ENCODE data around the gene GLRA3.

The GLRA3 gene

DNA sequence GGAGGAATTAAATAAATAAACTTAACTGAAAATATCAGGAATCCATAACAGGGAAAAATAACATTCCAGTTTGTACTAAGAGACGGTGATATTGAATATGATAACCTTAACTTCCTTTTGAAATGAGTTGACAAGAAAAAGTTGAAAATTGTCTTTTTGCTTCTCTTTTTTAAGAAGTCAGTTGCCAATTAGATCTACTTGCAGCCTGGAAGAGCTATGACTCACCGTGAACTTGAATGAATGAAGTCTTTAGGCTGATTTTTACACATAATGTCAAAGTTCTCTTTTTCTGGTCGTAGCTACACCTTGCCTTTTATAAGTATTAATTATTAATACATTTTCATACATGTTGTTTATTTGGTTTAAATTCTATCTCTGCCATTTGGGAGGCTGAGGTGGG lies 212.4 kb downstream of the GLRA3 start:
- H3K4me3 ChIP-seq (ENCODE audit: low read length) = no peak overlapping the region
- TF ChIP-seq, protein P1, sequence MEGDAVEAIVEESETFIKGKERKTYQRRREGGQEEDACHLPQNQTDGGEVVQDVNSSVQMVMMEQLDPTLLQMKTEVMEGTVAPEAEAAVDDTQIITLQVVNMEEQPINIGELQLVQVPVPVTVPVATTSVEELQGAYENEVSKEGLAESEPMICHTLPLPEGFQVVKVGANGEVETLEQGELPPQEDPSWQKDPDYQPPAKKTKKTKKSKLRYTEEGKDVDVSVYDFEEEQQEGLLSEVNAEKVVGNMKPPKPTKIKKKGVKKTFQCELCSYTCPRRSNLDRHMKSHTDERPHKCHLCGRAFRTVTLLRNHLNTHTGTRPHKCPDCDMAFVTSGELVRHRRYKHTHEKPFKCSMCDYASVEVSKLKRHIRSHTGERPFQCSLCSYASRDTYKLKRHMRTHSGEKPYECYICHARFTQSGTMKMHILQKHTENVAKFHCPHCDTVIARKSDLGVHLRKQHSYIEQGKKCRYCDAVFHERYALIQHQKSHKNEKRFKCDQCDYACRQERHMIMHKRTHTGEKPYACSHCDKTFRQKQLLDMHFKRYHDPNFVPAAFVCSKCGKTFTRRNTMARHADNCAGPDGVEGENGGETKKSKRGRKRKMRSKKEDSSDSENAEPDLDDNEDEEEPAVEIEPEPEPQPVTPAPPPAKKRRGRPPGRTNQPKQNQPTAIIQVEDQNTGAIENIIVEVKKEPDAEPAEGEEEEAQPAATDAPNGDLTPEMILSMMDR (IDR thresholded peaks at IDR 0.05; ENCODE audit: insufficient read depth, low read depth, low read length, missing control alignments) = no peak
- DNase-seq (ENCODE audit: low read depth) = no peak

DNA sequence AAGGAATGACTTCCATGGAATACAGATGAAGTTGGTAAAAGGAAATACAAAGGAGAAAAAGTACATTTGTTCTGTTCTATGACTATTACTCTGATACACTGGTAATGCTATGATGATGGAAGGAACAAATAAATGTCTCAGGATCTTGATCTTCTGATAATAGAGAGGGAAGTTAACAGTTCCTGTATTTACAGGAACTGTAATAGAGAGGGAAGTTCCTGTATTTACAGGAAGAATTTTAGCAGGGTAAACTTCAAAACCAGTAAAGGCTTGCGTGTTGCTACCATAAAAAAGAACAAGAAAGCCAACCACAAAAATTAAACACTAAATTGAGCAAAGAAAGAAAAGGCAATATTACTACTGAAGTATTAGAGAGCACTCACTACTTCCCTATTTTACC lies 215.1 kb downstream of the GLRA3 start:
- TF ChIP-seq, protein P1 (IDR thresholded peaks at IDR 0.05; ENCODE audit: insufficient read depth, low read depth, low read length, missing control alignments) = no peak
- no peak overlapping the region for H3K4me3 ChIP-seq (ENCODE audit: low read length)
- DNase-seq (ENCODE audit: low read depth) = no peak

DNA sequence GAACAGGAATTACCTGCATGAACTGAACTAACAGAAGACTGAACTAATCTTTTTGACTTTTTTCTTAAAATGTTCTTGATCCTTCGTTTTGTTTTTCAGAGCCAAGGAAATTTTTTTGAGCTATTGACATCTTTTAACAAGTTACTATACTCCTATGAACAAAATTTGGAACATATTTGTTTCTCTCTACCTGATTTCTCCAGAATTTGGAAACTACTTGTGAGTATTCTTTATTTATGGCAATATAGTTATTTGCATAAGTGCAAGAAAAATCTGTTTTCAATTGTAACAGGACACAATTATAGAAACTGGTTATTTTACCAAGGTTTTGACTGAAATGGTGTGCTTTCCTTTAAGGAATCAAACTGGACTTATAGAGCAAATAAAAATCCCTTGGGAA lies 217.3 kb downstream of the GLRA3 start:
- DNase-seq (ENCODE audit: low read depth) = no peak
- H3K4me3 ChIP-seq (ENCODE audit: low read length) = no peak overlapping the region
- TF ChIP-seq, protein P1 (IDR thresholded peaks at IDR 0.05; ENCODE audit: insufficient read depth, low read depth, low read length, missing control alignments) = no peak

DNA sequence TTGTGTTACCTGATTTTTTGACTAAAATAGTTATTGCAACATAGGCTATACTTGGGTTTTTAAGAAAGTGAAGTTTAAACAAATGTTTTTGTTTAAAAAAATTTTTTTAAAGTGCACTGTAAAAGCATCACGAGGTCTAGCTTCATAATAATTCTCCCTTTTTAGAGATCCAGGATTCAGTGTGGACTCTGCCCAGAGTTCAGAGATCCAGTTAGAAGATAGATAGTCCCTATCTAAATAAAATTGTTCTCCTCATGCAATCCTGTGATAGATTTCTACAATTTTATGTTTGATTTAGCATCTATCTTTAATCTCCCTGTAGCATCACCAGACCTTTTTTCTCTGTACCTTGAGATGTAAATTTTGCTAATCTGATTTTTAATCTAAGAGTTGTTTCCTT lies 221.3 kb downstream of the GLRA3 start:
- TF ChIP-seq, protein P1 (IDR thresholded peaks at IDR 0.05; ENCODE audit: insufficient read depth, low read depth, low read length, missing control alignments) = no peak
- H3K4me3 ChIP-seq (ENCODE audit: low read length) = no peak overlapping the region
- no peak for DNase-seq (ENCODE audit: low read depth)

DNA sequence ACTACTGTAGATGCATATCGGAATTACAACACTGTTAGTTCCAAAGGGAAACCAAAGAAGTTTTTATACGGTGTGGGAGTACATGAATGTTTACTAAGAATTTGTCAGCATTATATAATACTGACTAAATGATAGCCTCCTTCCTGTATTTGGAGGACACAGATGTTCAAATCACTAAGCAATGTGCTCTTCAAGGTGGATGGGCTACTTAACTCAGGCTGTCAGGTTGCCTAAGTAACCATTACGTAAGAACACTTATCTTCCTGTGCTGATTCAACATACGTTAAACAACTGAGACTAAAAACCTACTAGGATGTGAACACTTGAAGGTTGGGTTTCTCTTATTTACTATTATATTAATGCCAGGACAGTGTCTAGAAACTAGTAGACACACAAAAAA lies 224.8 kb downstream of the GLRA3 start:
- peak; percentile 91 for DNase-seq (ENCODE audit: low read depth)
- H3K4me3 ChIP-seq (ENCODE audit: low read length) = no peak overlapping the region
- TF ChIP-seq, protein P1 (IDR thresholded peaks at IDR 0.05; ENCODE audit: insufficient read depth, low read depth, low read length, missing control alignments) = no peak

DNA sequence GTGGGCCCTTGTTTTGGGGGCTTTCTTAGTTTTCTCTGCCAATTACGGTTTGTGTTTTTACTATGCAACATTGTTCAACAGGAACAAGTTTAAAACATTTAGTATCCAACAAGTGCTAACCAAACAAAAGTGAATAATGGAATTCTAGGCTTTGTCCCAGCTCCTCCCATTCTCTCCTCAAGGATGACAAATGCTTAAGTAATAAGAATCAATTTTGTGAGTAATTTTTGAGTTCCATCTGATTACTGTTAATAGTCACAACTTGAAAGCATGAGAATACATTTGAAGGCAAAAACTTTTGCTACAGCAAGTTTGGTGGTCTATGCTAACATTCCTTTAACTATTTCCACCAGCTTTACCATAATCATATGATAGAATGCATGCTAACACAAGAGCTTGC lies 228.7 kb downstream of the GLRA3 start:
- peak; percentile 66 for DNase-seq (ENCODE audit: low read depth)
- H3K4me3 ChIP-seq (ENCODE audit: low read length) = no peak overlapping the region
- TF ChIP-seq, protein P1 (IDR thresholded peaks at IDR 0.05; ENCODE audit: insufficient read depth, low read depth, low read length, missing control alignments) = no peak

- TF ChIP-seq, protein P1 (IDR thresholded peaks at IDR 0.05; ENCODE audit: insufficient read depth, low read depth, low read length, missing control alignments) = no peak
- DNase-seq (ENCODE audit: low read depth) = no peak
- H3K4me3 ChIP-seq (ENCODE audit: low read length) = no peak overlapping the region
These were observed 230.2 kb downstream of the GLRA3 start for GRCh38 chr4:174598800-174599199.
